PC-9 (cell line): ENCODE data around the gene ATIC. TPM values are rescaled to one million over a fixed set of nuclear protein-coding genes. Genes with fewer than 3 reads are reported as not detected.
A peak's percentile ranks its signal among the peaks of the same experiment; 100 is the strongest.

Source experiments
- BruUV-seq: library from RNA; stranded (reverse); fragments of 400-500 nt; replicated peaks from 2 replicates; lab custom pipeline; 2021; lab: Mats Ljungman, UMichigan
- CTCF ChIA-PET: fragments of 300-600 bp; sonication (Branson Sonifier 250); formaldehyde crosslinking; loops from one replicate; lab custom pipeline; 2022; ENCODE audit warnings: antibody characterized with exemption; lab: Charles Lee
- POLR2A ChIA-PET: fragments of 300-600 bp; sonication (Branson Sonifier 250); formaldehyde crosslinking; loops from one replicate; lab custom pipeline; 2022; ENCODE audit warnings: antibody characterized with exemption; ENCODE audit not compliant: unreplicated experiment; lab: Charles Lee
- DNase-seq, 2 experiments: peaks; one replicate each; pipeline versions ENCODE4 v3.0.0 to v3.0.0-alpha.2; 2015 to 2022; ENCODE audit warnings: mixed read lengths in 1 of 2
- H2AFZ ChIP-seq: fragments of 200-600 bp; sonication (generic); 2 replicates; pipeline ENCODE4 v1.8.1; 2017; ENCODE audit warnings: antibody characterized with exemption
- H3F3A ChIP-seq: fragments of 200-600 bp; sonication (generic); 2 replicates; pipeline ENCODE4 v1.8.1; 2017; ENCODE audit warnings: antibody characterized with exemption, mild to moderate bottlenecking, low read depth; ENCODE audit not compliant: insufficient read depth
- H3K27ac ChIP-seq: fragments of 200-600 bp; sonication (generic); 2 replicates; pipeline ENCODE4 v1.6.1; 2016; ENCODE audit warnings: mixed run types
- H3K27me3 ChIP-seq: fragments of 200-600 bp; sonication (generic); 2 replicates; pipeline ENCODE4 v1.6.1; 2016; ENCODE audit warnings: low read depth, mixed run types; ENCODE audit not compliant: insufficient read depth
- H3K36me3 ChIP-seq: fragments of 200-600 bp; sonication (generic); 2 replicates; pipeline ENCODE4 v1.6.1; 2016; ENCODE audit warnings: low read depth, mixed run types
- H3K4me1 ChIP-seq: fragments of 200-600 bp; sonication (generic); replicated peaks from 2 replicates; pipeline ENCODE4 v1.6.1; 2016; ENCODE audit warnings: mixed run types; ENCODE audit not compliant: insufficient read depth
- H3K4me2 ChIP-seq: fragments of 200-600 bp; sonication (generic); 2 replicates; pipeline ENCODE4 v1.6.1; 2017; ENCODE audit warnings: mixed run types
- H3K4me3 ChIP-seq: fragments of 200-600 bp; sonication (generic); 2 replicates; pipeline ENCODE4 v1.6.1; 2016; ENCODE audit warnings: mixed run types
- H3K79me2 ChIP-seq: fragments of 200-600 bp; sonication (generic); 2 replicates; pipeline ENCODE4 v1.6.1; 2017; ENCODE audit warnings: low read depth, mixed run types
- H3K9me2 ChIP-seq: fragments of 200-600 bp; sonication (generic); 2 replicates; pipeline ENCODE4 v1.8.1; 2017; ENCODE audit warnings: mild to moderate bottlenecking; ENCODE audit not compliant: insufficient read depth
- H3K9me3 ChIP-seq: fragments of 200-600 bp; sonication (generic); 2 replicates; pipeline ENCODE4 v1.8.1; 2016; ENCODE audit warnings: low read depth; ENCODE audit not compliant: insufficient read depth
- H4K20me1 ChIP-seq: fragments of 200-600 bp; sonication (generic); 2 replicates; pipeline ENCODE4 v1.8.1; 2017; ENCODE audit not compliant: insufficient read depth
- CTCF ChIP-seq: fragments of 200-600 bp; sonication (generic); conservative IDR thresholded peaks from 2 replicates; pipeline ENCODE4 v1.6.1; 2017; ENCODE audit warnings: mixed run types, antibody characterized with exemption, mild to moderate bottlenecking, moderate library complexity
- EZH2 ChIP-seq: fragments of 200-600 bp; sonication (generic); IDR thresholded peaks from 2 replicates; pipeline ENCODE4 v1.8.0; 2017; ENCODE audit warnings: antibody characterized with exemption, low read depth
- intact Hi-C: fragments of 100-400 bp; cut with micrococcal nuclease; formaldehyde crosslinking; loops from one replicate; pipeline ENCODE4 v1.10.0; 2022; ENCODE audit not compliant: unreplicated experiment
- total RNA-seq: library from RNA; stranded (reverse); gene quantifications from 2 replicates; pipeline ENCODE4 v1.2.3, GENCODE V29; 2021

Gene ATIC
- total RNA-seq, 1 experiment from 2014 or later, result 290 TPM

- CTCF ChIA-PET, result no interaction called here
- H3K4me2 ChIP-seq, result no peak overlapping the region
- no peaks in the 10 kb centered on the region for H3F3A ChIP-seq
- no peaks in the 10 kb centered on the region for H4K20me1 ChIP-seq
- no peak overlapping the region for H3K4me3 ChIP-seq
- no peaks in the 10 kb centered on the region for H3K27me3 ChIP-seq
- POLR2A ChIA-PET, result no interaction called here
- no peaks in the 10 kb centered on the region; the same call in 1 of the 2 replicates for H3K9me2 ChIP-seq
- H3K79me2 ChIP-seq, result no peaks in the 10 kb centered on the region
- H3K9me3 ChIP-seq, result no peaks in the 10 kb centered on the region
- no peak for DNase-seq
- intact Hi-C loops, result no loop called here
- no TSS peak for BruUV-seq
- no peaks in the 10 kb centered on the region; the same call in 1 of the 2 replicates for H3K4me1 ChIP-seq
- no peak overlapping the region for H3K27ac ChIP-seq
- H2AFZ ChIP-seq, result no peak overlapping the region
- TF ChIP-seq CTCF (no peak), EZH2 (no peak)
- H3K36me3 ChIP-seq, result no peaks in the 10 kb centered on the region
Observed at GRCh38 chr2:215271446-215271845, 40.4 kb upstream of the ATIC start.

GRCh38 chr2:215272918-215273317 is 38.9 kb upstream of the ATIC start:
- no peaks in the 10 kb centered on the region for H4K20me1 ChIP-seq
- H3K4me2 ChIP-seq, result no peak overlapping the region
- TF ChIP-seq CTCF (no peak), EZH2 (no peak)
- H3K9me3 ChIP-seq, result no peaks in the 10 kb centered on the region
- peaks cover 3% of the 10 kb centered on the region; the same call in 1 of the 2 replicates for H3K4me1 ChIP-seq
- H3K27me3 ChIP-seq, result no peaks in the 10 kb centered on the region
- H3K36me3 ChIP-seq, result no peaks in the 10 kb centered on the region
- POLR2A ChIA-PET, result no interaction called here
- H3F3A ChIP-seq, result no peaks in the 10 kb centered on the region; the same call in 1 of the 2 replicates
- no peaks in the 10 kb centered on the region; the same call in 1 of the 2 replicates for H3K9me2 ChIP-seq
- CTCF ChIA-PET, result no interaction called here
- intact Hi-C loops, result no loop called here
- no peak overlapping the region for H2AFZ ChIP-seq
- H3K4me3 ChIP-seq, result no peak overlapping the region
- DNase-seq, result no peak
- no peaks in the 10 kb centered on the region for H3K79me2 ChIP-seq
- no peak overlapping the region for H3K27ac ChIP-seq
- BruUV-seq, result no TSS peak

- Histone ChIP-seq H3K27me3 (no peaks in the 10 kb centered on the region), H3K27ac (no peak overlapping the region), H3K4me2 (no peak overlapping the region), H3K9me2 (no peaks in the 10 kb centered on the region; the same call in 1 of the 2 replicates), H4K20me1 (no peaks in the 10 kb centered on the region), H3K4me1 (peaks cover 4% of the 10 kb centered on the region; the same call in 1 of the 2 replicates), H2AFZ (no peak overlapping the region), H3K79me2 (no peaks in the 10 kb centered on the region), H3K9me3 (no peaks in the 10 kb centered on the region), H3K36me3 (no peaks in the 10 kb centered on the region), H3K4me3 (no peak overlapping the region), H3F3A (no peaks in the 10 kb centered on the region; the same call in 1 of the 2 replicates)
- DNase-seq, result peak in 1 of 2 experiments; percentile 49
- ChIA-PET POLR2A (no interaction called here), CTCF (no interaction called here)
- no peak for TF ChIP-seq CTCF
- TF ChIP-seq EZH2, result no peak
- BruUV-seq, result no TSS peak
- intact Hi-C loops, result no loop called here
Observed at GRCh38 chr2:215274829-215275228, 37.0 kb upstream of the ATIC start.
